Activated naive CD4-positive, alpha-beta T cell treated with anti-CD3 and anti-CD28 coated beads, Interleukin-2, amount 10 ng/mL, durations not matched to agents 5 hours and 36 hours (primary cell): ENCODE results near the gene ATP6V0A4. TPM values are rescaled to one million over a fixed set of nuclear protein-coding genes. Genes with fewer than 3 reads are reported as not detected.

Experiments
- total RNA-seq, 2 experiments: library from RNA; stranded (reverse); gene quantifications; one replicate each; pipeline ENCODE4 v1.2.3, GENCODE V29; 2021

The ATP6V0A4 gene
- total RNA-seq = under 1 TPM; 0.08 to 0.12 TPM

GRCh38 chr7:138797715-138798320, at the start of gene ATP6V0A4, which contains the start of gene TMEM213:
ATP6V0A4 (minus strand) TSS chr7:138798196; CDS start chr7:138771247, 26,949 bp downstream.
TMEM213 (plus strand) TSS chr7:138797994; CDS start chr7:138798105, 111 bp downstream.

GRCh38 chr7:138700857-138701536, 97.0 kb downstream of the ATP6V0A4 start, which contains the start of gene SVOPL:
SVOPL (minus strand) TSS chr7:138701362; CDS start chr7:138679045, 22,317 bp downstream.

Other genes with a start within 250 kb of the ATP6V0A4 start
- gene SVOPL, start 96.8 kb downstream of the ATP6V0A4 start, total RNA-seq = 1 to 10 TPM; 2.1 TPM
- gene TMEM213, start 202 bp downstream of the ATP6V0A4 start, total RNA-seq = under 1 TPM; 0.26 to 0.28 TPM
- under 1 TPM; 0.40 to 0.41 TPM for gene KIAA1549, start 183.2 kb upstream of the ATP6V0A4 start, total RNA-seq
- gene ZC3HAV1L, start 237.8 kb upstream of the ATP6V0A4 start, total RNA-seq = 10 to 100 TPM; 14.0 to 15.2 TPM